ENCODE data around the gene CLTA.
"Not testable (repeated sequence)": the region's sequence is repeated elsewhere in the genome, so short reads cannot be mapped to it uniquely, and the experiment has no call there.

The CLTA gene

GRCh38 chr9:36159509-36159908, 31.2 kb upstream of the CLTA start:
- DNase-seq: not testable (repeated sequence)

GRCh38 chr9:36160126-36160525, 30.6 kb upstream of the CLTA start:
- not testable (repeated sequence) for DNase-seq

GRCh38 chr9:36161187-36161586, 29.5 kb upstream of the CLTA start:
- DNase-seq: no peak

- no peak for DNase-seq
Observed at GRCh38 chr9:36162211-36162738, 28.4 kb upstream of the CLTA start.

- DNase-seq: peak; percentile 95
Observed at GRCh38 chr9:36163049-36163785, 27.5 kb upstream of the CLTA start.

- DNase-seq: no peak
Observed at GRCh38 chr9:36163786-36164170, 26.9 kb upstream of the CLTA start.

- DNase-seq: no peak
Observed at GRCh38 chr9:36164372-36164771, 26.3 kb upstream of the CLTA start.

GRCh38 chr9:36164989-36165388, 25.7 kb upstream of the CLTA start:
- no peak for DNase-seq

- DNase-seq: no peak
Observed at GRCh38 chr9:36165826-36166167, 24.9 kb upstream of the CLTA start.

GRCh38 chr9:36166168-36166927, 24.4 kb upstream of the CLTA start:
- peak; percentile 90 for DNase-seq

- DNase-seq: no peak
Observed at GRCh38 chr9:36169166-36169565, 21.6 kb upstream of the CLTA start, which contains the start of gene CCIN. CCIN (plus strand) TSS chr9:36169388; CDS start chr9:36169503, 115 bp downstream.

GRCh38 chr9:36169708-36170107, 21.0 kb upstream of the CLTA start:
- DNase-seq: no peak

- no peak for DNase-seq
Observed at GRCh38 chr9:36170531-36170930, 20.2 kb upstream of the CLTA start.

- no peak for DNase-seq
Observed at GRCh38 chr9:36173861-36174260, 16.9 kb upstream of the CLTA start.

- DNase-seq: no peak
Observed at GRCh38 chr9:36174271-36174670, 16.4 kb upstream of the CLTA start.

- no peak for DNase-seq
Observed at GRCh38 chr9:36174731-36175130, 16.0 kb upstream of the CLTA start.

GRCh38 chr9:36175209-36175608, 15.5 kb upstream of the CLTA start:
- DNase-seq: not testable (repeated sequence)

GRCh38 chr9:36176496-36176895, 14.2 kb upstream of the CLTA start:
- DNase-seq: not testable (repeated sequence)

- no peak for DNase-seq
Observed at GRCh38 chr9:36177571-36177970, 13.2 kb upstream of the CLTA start.

- not testable (repeated sequence) for DNase-seq
Observed at GRCh38 chr9:36180243-36180642, 10.5 kb upstream of the CLTA start.

- no peak for DNase-seq
Observed at GRCh38 chr9:36187414-36187813, 3.3 kb upstream of the CLTA start.

- no peak for DNase-seq
Observed at GRCh38 chr9:36188212-36188611, 2.5 kb upstream of the CLTA start.

- DNase-seq: no peak
Observed at GRCh38 chr9:36189976-36190375, 745 bp upstream of the CLTA start.

- peak; percentile 34 for DNase-seq
Observed at GRCh38 chr9:36191290-36191645, 547 bp downstream of the CLTA start.
